OCI-LY7 (cell line): ENCODE measurements around the gene C1GALT1. TPM values are rescaled to one million over a fixed set of nuclear protein-coding genes. Genes with fewer than 3 reads are reported as not detected.
"Not testable (repeated sequence)": the region's sequence is repeated elsewhere in the genome, so short reads cannot be mapped to it uniquely, and the experiment has no call there.

Experiments
- BruUV-seq: library from RNA; stranded (reverse); fragments of 400-500 nt; replicated peaks from 2 replicates; lab custom pipeline; 2021; lab: Mats Ljungman, UMichigan
- CTCF ChIA-PET: fragments of 300-600 bp; sonication (Branson Sonifier 250); formaldehyde crosslinking; loops from one replicate; lab custom pipeline; 2022; ENCODE audit warnings: antibody characterized with exemption; ENCODE audit not compliant: unreplicated experiment; lab: Charles Lee
- POLR2A ChIA-PET: fragments of 300-600 bp; sonication (Branson Sonifier 250); formaldehyde crosslinking; loops from one replicate; lab custom pipeline; 2022; ENCODE audit warnings: antibody characterized with exemption; lab: Charles Lee
- DNase-seq: peaks from one replicate; pipeline ENCODE4 v3.0.0-alpha.2; 2015; ENCODE audit warnings: low spot score
- H2AFZ ChIP-seq: fragments of 200-600 bp; sonication (generic), shearing (Covaris generic); 2 replicates; pipeline ENCODE4 v1.6.1; 2014; ENCODE audit warnings: mild to moderate bottlenecking, antibody characterized with exemption, low read length, moderate library complexity
- H3K27ac ChIP-seq: fragments of 200-600 bp; sonication (generic); 2 replicates; pipeline ENCODE4 v1.5.1; 2014; ENCODE audit warnings: mixed run types, low read depth, mild to moderate bottlenecking, moderate library complexity, low read length, inconsistent platforms; ENCODE audit not compliant: poor library complexity, severe bottlenecking
- H3K36me3 ChIP-seq: fragments of 200-600 bp; sonication (generic); 2 replicates; pipeline ENCODE4 v1.6.1; 2014; ENCODE audit warnings: mild to moderate bottlenecking, antibody characterized with exemption, low read length, moderate library complexity, mixed read lengths; ENCODE audit not compliant: insufficient read depth
- H3K4me1 ChIP-seq: fragments of 200-600 bp; sonication (generic); 2 replicates; pipeline ENCODE4 v1.5.1; 2014; ENCODE audit warnings: mild to moderate bottlenecking, low read length; ENCODE audit not compliant: insufficient read depth, poor library complexity, severe bottlenecking
- H3K4me2 ChIP-seq: fragments of 200-600 bp; sonication (generic); 2 replicates; pipeline ENCODE4 v1.6.1; 2014; ENCODE audit warnings: mild to moderate bottlenecking, low read length
- H3K4me3 ChIP-seq: fragments of 200-600 bp; sonication (generic); 2 replicates; pipeline ENCODE4 v1.5.1; 2014; ENCODE audit warnings: mild to moderate bottlenecking, low read depth, low read length; ENCODE audit not compliant: poor library complexity, severe bottlenecking
- H3K79me2 ChIP-seq: fragments of 200-600 bp; sonication (generic); 2 replicates; pipeline ENCODE4 v1.6.1; 2016; ENCODE audit warnings: low read depth, mild to moderate bottlenecking, low read length, moderate library complexity, mixed read lengths; ENCODE audit not compliant: insufficient read depth
- H3K9me2 ChIP-seq: fragments of 200-600 bp; sonication (generic); 2 replicates; pipeline ENCODE4 v1.6.1; 2016; ENCODE audit warnings: mild to moderate bottlenecking, low read length, mixed read lengths; ENCODE audit not compliant: insufficient read depth
- H3K9me3 ChIP-seq: fragments of 200-600 bp; sonication (generic); 2 replicates; pipeline ENCODE4 v1.6.1; 2014; ENCODE audit warnings: mild to moderate bottlenecking, mixed run types, low read length, mixed read lengths
- H4K20me1 ChIP-seq: fragments of 200-600 bp; sonication (generic); 2 replicates; pipeline ENCODE4 v1.6.1; 2014; ENCODE audit warnings: mild to moderate bottlenecking, antibody characterized with exemption, low read length, moderate library complexity, mixed read lengths; ENCODE audit not compliant: insufficient read depth
- CTCF ChIP-seq: fragments of 200-600 bp; sonication (generic); conservative IDR thresholded peaks from 2 replicates; pipeline ENCODE4 v1.5.1; 2014; ENCODE audit warnings: mild to moderate bottlenecking, antibody characterized with exemption, low read length, moderate library complexity, mixed read lengths
- EZH2phosphoT487 ChIP-seq: fragments of 200-600 bp; sonication (generic); IDR thresholded peaks from 2 replicates; pipeline ENCODE4 v1.6.1; 2018; ENCODE audit warnings: low read depth, borderline replicate concordance, mild to moderate bottlenecking, mixed run types, antibody characterized with exemption, low read length, moderate library complexity, mixed read lengths
- intact Hi-C: fragments of 100-400 bp; cut with micrococcal nuclease; formaldehyde crosslinking; loops from one replicate; pipeline ENCODE4 v1.10.0; 2022; ENCODE audit not compliant: unreplicated experiment
- total RNA-seq, 2 experiments: library from RNA; depleted of rRNA in 1 of 2; stranded (reverse); fragments of >200 nt in 1 of 2; shearing (Covaris generic) in 1 of 2; gene quantifications; 2 replicates each; pipeline ENCODE4 v1.2.3, GENCODE V29; 2014 to 2022

C1GALT1 gene
- total RNA-seq, 2 experiments from 2014 or later = 18.9 to 31.6 TPM

- TF ChIP-seq CTCF = no peak
- no peak for TF ChIP-seq EZH2phosphoT487
- Histone ChIP-seq H4K20me1 (peaks cover 9% of the 10 kb centered on the region; the same call in 1 of the 2 replicates), H3K4me1 (no peaks in the 10 kb centered on the region), H3K9me3 (peaks cover 10% of the 10 kb centered on the region; the same call in 1 of the 2 replicates), H3K79me2 (peaks cover 89% of the 10 kb centered on the region), H3K27ac (no peak overlapping the region), H3K36me3 (peaks cover 34% of the 10 kb centered on the region), H3K9me2 (no peaks in the 10 kb centered on the region), H3K4me3 (no peak overlapping the region), H2AFZ (no peak overlapping the region), H3K4me2 (no peak overlapping the region)
- no TSS peak for BruUV-seq
- intact Hi-C loops = no loop called here
- ChIA-PET POLR2A (interaction anchor here (1.0 to 1.3 kb wide), 2 partner anchors 9 to 33 kb away, joined by 3 read pairs; no protein-coding TSS in a partner anchor), CTCF (no interaction called here)
- DNase-seq = no peak
Measured at GRCh38 chr7:7191137-7191536, 8.8 kb downstream of the C1GALT1 start.

GRCh38 chr7:7192798-7193788 is 10.7 kb downstream of the C1GALT1 start:
- intact Hi-C loops, DNase-seq, H3K4me2 ChIP-seq, H2AFZ ChIP-seq, H3K27ac ChIP-seq, H3K4me1 ChIP-seq, H3K4me3 ChIP-seq, H3K9me3 ChIP-seq, H4K20me1 ChIP-seq, BruUV-seq, CTCF ChIA-PET, H3K9me2 ChIP-seq: not testable (repeated sequence)
- POLR2A ChIA-PET = interaction anchor here (0.6 kb wide), 2 partner anchors 42 to 50 kb away, joined by 3 read pairs; no protein-coding TSS in a partner anchor
- peaks cover 74% of the 10 kb centered on the region for H3K79me2 ChIP-seq
- H3K36me3 ChIP-seq = peaks cover 31% of the 10 kb centered on the region

GRCh38 chr7:7199592-7199991 is 17.2 kb downstream of the C1GALT1 start:
- peaks cover 42% of the 10 kb centered on the region; the same call in 1 of the 2 replicates for H3K79me2 ChIP-seq
- CTCF ChIA-PET, BruUV-seq: not testable (repeated sequence)

GRCh38 chr7:7200255-7200654 is 17.9 kb downstream of the C1GALT1 start:
- H3K4me3 ChIP-seq, BruUV-seq, H2AFZ ChIP-seq, H3K27ac ChIP-seq, DNase-seq, H3K4me2 ChIP-seq, H3K9me2 ChIP-seq, CTCF ChIA-PET, H4K20me1 ChIP-seq, H3K36me3 ChIP-seq, intact Hi-C loops, H3K9me3 ChIP-seq: not testable (repeated sequence)
- H3K79me2 ChIP-seq = peaks cover 42% of the 10 kb centered on the region
- POLR2A ChIA-PET = interaction anchor here (1.2 to 1.6 kb wide), 2 partner anchors 10 to 83 kb away, joined by 3 read pairs; no protein-coding TSS in a partner anchor
- H3K4me1 ChIP-seq = peaks cover 15% of the 10 kb centered on the region

More at GRCh38 chr7:7199592-7199991, 17.2 kb downstream of the C1GALT1 start:
- DNase-seq, H3K36me3 ChIP-seq, H3K27ac ChIP-seq, H4K20me1 ChIP-seq, H2AFZ ChIP-seq, intact Hi-C loops, H3K4me3 ChIP-seq, H3K9me2 ChIP-seq, H3K9me3 ChIP-seq, H3K4me2 ChIP-seq: not testable (repeated sequence)
- H3K4me1 ChIP-seq = peaks cover 15% of the 10 kb centered on the region
- POLR2A ChIA-PET = interaction anchor here (1.2 kb wide), 1 partner anchor 11 kb away, joined by 3 read pairs; no protein-coding TSS in a partner anchor
